ENCODE measurements around the gene R3HDM1. TPM values are rescaled to one million over a fixed set of nuclear protein-coding genes. Genes with fewer than 3 reads are reported as not detected.
A peak's percentile ranks its signal among the peaks of the same experiment; 100 is the strongest.

Gene R3HDM1
- total RNA-seq, 1 donor from 2014 or later, result 65.8 TPM

GRCh38 chr2:135728064-135728743, 196.9 kb downstream of the R3HDM1 start:
- Mint-ChIP-seq H3K9me3 (no peaks in the 10 kb centered on the region), H3K4me1 (no peaks in the 10 kb centered on the region), H3K36me3 (ENCODE audit: low read depth) (peaks cover 21% of the 10 kb centered on the region), H3K4me3 (no peak overlapping the region), H3K27me3 (no peaks in the 10 kb centered on the region), H3K27ac (no peak overlapping the region)
- DNase-seq, result no peak
- intact Hi-C loops (cut with micrococcal nuclease), result no loop called here

GRCh38 chr2:135732561-135732960, 201.3 kb downstream of the R3HDM1 start:
- Mint-ChIP-seq H3K4me3 (no peak overlapping the region), H3K36me3 (ENCODE audit: low read depth) (no peaks in the 10 kb centered on the region), H3K27ac (no peak overlapping the region), H3K27me3 (no peaks in the 10 kb centered on the region), H3K4me1 (no peaks in the 10 kb centered on the region), H3K9me3 (peaks cover 3% of the 10 kb centered on the region)
- DNase-seq, result no peak
- intact Hi-C loops (cut with micrococcal nuclease), result no loop called here

GRCh38 chr2:135733045-135733444, 201.8 kb downstream of the R3HDM1 start:
- H3K27me3 Mint-ChIP-seq, result no peaks in the 10 kb centered on the region
- intact Hi-C loops (cut with micrococcal nuclease), result no loop called here
- no peak for DNase-seq
- H3K27ac Mint-ChIP-seq, result no peak overlapping the region
- no peaks in the 10 kb centered on the region for H3K36me3 Mint-ChIP-seq (ENCODE audit: low read depth)
- no peak overlapping the region for H3K4me3 Mint-ChIP-seq
- peaks cover 3% of the 10 kb centered on the region for H3K9me3 Mint-ChIP-seq
- H3K4me1 Mint-ChIP-seq, result no peaks in the 10 kb centered on the region

GRCh38 chr2:135736546-135736945, 205.3 kb downstream of the R3HDM1 start:
- H3K27ac Mint-ChIP-seq, result no peak overlapping the region
- no peak for DNase-seq
- H3K4me3 Mint-ChIP-seq, result no peak overlapping the region
- peaks cover 7% of the 10 kb centered on the region for H3K9me3 Mint-ChIP-seq
- intact Hi-C loops (cut with micrococcal nuclease), result no loop called here
- H3K36me3 Mint-ChIP-seq (ENCODE audit: low read depth), result no peaks in the 10 kb centered on the region
- H3K4me1 Mint-ChIP-seq, result peaks cover 3% of the 10 kb centered on the region
- no peaks in the 10 kb centered on the region for H3K27me3 Mint-ChIP-seq

GRCh38 chr2:135740206-135740605, 208.9 kb downstream of the R3HDM1 start:
- DNase-seq, result no peak
- no peak overlapping the region for H3K4me3 Mint-ChIP-seq
- no peak overlapping the region for H3K27ac Mint-ChIP-seq
- intact Hi-C loops (cut with micrococcal nuclease), result loop anchor here (5.0 kb wide), 2 partner anchors 78 to 642 kb away; no protein-coding TSS in a partner anchor
- peaks cover 25% of the 10 kb centered on the region for H3K4me1 Mint-ChIP-seq
- no peaks in the 10 kb centered on the region for H3K27me3 Mint-ChIP-seq
- H3K36me3 Mint-ChIP-seq (ENCODE audit: low read depth), result peaks cover 11% of the 10 kb centered on the region
- peaks cover 7% of the 10 kb centered on the region for H3K9me3 Mint-ChIP-seq

- DNase-seq, result no peak
- no peak overlapping the region for H3K27ac Mint-ChIP-seq
- peaks cover 29% of the 10 kb centered on the region for H3K4me1 Mint-ChIP-seq
- peak overlapping the region; percentile 99 for H3K4me3 Mint-ChIP-seq
- no peaks in the 10 kb centered on the region for H3K27me3 Mint-ChIP-seq
- H3K36me3 Mint-ChIP-seq (ENCODE audit: low read depth), result peaks cover 15% of the 10 kb centered on the region
- intact Hi-C loops (cut with micrococcal nuclease), result loop anchor here (1.0 to 5.0 kb wide), 9 partner anchors 56 to 823 kb away; partner anchors contain the start of genes CCNT2, DARS1, MCM6 and R3HDM1
- H3K9me3 Mint-ChIP-seq, result peaks cover 7% of the 10 kb centered on the region
Observed at GRCh38 chr2:135741043-135741394, 209.7 kb downstream of the R3HDM1 start.

- H3K27me3 Mint-ChIP-seq, result no peaks in the 10 kb centered on the region
- peak within 1 kb of the TSS; percentile 99 for H3K4me3 Mint-ChIP-seq
- H3K27ac Mint-ChIP-seq, result peak within 1 kb of the TSS; percentile 100
- H3K9me3 Mint-ChIP-seq, result peaks cover 7% of the 10 kb centered on the region
- peak; percentile 96 for DNase-seq
- intact Hi-C loops (cut with micrococcal nuclease), result loop anchor here (1.0 to 5.0 kb wide), 9 partner anchors 56 to 823 kb away; partner anchors contain the start of genes CCNT2, DARS1, MCM6 and R3HDM1
- peaks cover 21% of the 10 kb centered on the region for H3K36me3 Mint-ChIP-seq (ENCODE audit: low read depth)
- H3K4me1 Mint-ChIP-seq, result peaks cover 36% of the 10 kb centered on the region
Observed at GRCh38 chr2:135741395-135742324, 210.4 kb downstream of the R3HDM1 start, which contains the start of gene UBXN4. TSS of gene UBXN4 (plus strand) at chr2:135741855. CDS start at chr2:135741930, 75 bp downstream.

- DNase-seq, result peak; percentile 84
- H3K36me3 Mint-ChIP-seq (ENCODE audit: low read depth), result peaks cover 24% of the 10 kb centered on the region
- peak overlapping the region; percentile 100 for H3K27ac Mint-ChIP-seq
Observed at GRCh38 chr2:135742325-135742757, 211.1 kb downstream of the R3HDM1 start.

GRCh38 chr2:135743860-135744259, 212.6 kb downstream of the R3HDM1 start:
- no peaks in the 10 kb centered on the region for H3K27me3 Mint-ChIP-seq
- intact Hi-C loops (cut with micrococcal nuclease), result loop anchor here (5.0 kb wide), 2 partner anchors 82 to 638 kb away; no protein-coding TSS in a partner anchor
- peaks cover 32% of the 10 kb centered on the region for H3K36me3 Mint-ChIP-seq (ENCODE audit: low read depth)
- peaks cover 38% of the 10 kb centered on the region for H3K4me1 Mint-ChIP-seq
- H3K27ac Mint-ChIP-seq, result peak overlapping the region; percentile 46
- H3K4me3 Mint-ChIP-seq, result peak overlapping the region; percentile 71
- no peak for DNase-seq
- H3K9me3 Mint-ChIP-seq, result peaks cover 4% of the 10 kb centered on the region

More at GRCh38 chr2:135742325-135742757, 211.1 kb downstream of the R3HDM1 start:
- Mint-ChIP-seq H3K4me3 (peak overlapping the region; percentile 99), H3K4me1 (peaks cover 38% of the 10 kb centered on the region), H3K9me3 (peaks cover 4% of the 10 kb centered on the region), H3K27me3 (no peaks in the 10 kb centered on the region)
- intact Hi-C loops (cut with micrococcal nuclease), result loop anchor here (5.0 kb wide), 2 partner anchors 80 to 640 kb away; no protein-coding TSS in a partner anchor

GRCh38 chr2:135744760-135745314, 213.6 kb downstream of the R3HDM1 start:
- Mint-ChIP-seq H3K27me3 (no peaks in the 10 kb centered on the region), H3K9me3 (peaks cover 4% of the 10 kb centered on the region), H3K4me3 (peak overlapping the region; percentile 71), H3K27ac (no peak overlapping the region), H3K4me1 (peaks cover 41% of the 10 kb centered on the region), H3K36me3 (ENCODE audit: low read depth) (peaks cover 40% of the 10 kb centered on the region)
- intact Hi-C loops (cut with micrococcal nuclease), result loop anchor here (5.0 kb wide), 2 partner anchors 83 to 637 kb away; no protein-coding TSS in a partner anchor
- DNase-seq, result peak; percentile 64

GRCh38 chr2:135745545-135745944, 214.3 kb downstream of the R3HDM1 start:
- no peak overlapping the region for H3K4me3 Mint-ChIP-seq
- peaks cover 44% of the 10 kb centered on the region for H3K36me3 Mint-ChIP-seq (ENCODE audit: low read depth)
- no peak overlapping the region for H3K27ac Mint-ChIP-seq
- intact Hi-C loops (cut with micrococcal nuclease), result no loop called here
- H3K9me3 Mint-ChIP-seq, result peaks cover 4% of the 10 kb centered on the region
- DNase-seq, result no peak
- peaks cover 42% of the 10 kb centered on the region for H3K4me1 Mint-ChIP-seq
- H3K27me3 Mint-ChIP-seq, result no peaks in the 10 kb centered on the region

GRCh38 chr2:135755573-135755972, 224.3 kb downstream of the R3HDM1 start:
- H3K4me3 Mint-ChIP-seq, result no peak overlapping the region
- H3K9me3 Mint-ChIP-seq, result peaks cover 9% of the 10 kb centered on the region
- intact Hi-C loops (cut with micrococcal nuclease), result no loop called here
- no peaks in the 10 kb centered on the region for H3K27me3 Mint-ChIP-seq
- H3K36me3 Mint-ChIP-seq (ENCODE audit: low read depth), result peaks cover 72% of the 10 kb centered on the region
- DNase-seq, result no peak
- H3K4me1 Mint-ChIP-seq, result peaks cover 2% of the 10 kb centered on the region
- no peak overlapping the region for H3K27ac Mint-ChIP-seq

GRCh38 chr2:135756692-135757091, 225.4 kb downstream of the R3HDM1 start:
- no peak for DNase-seq
- Mint-ChIP-seq H3K4me3 (no peak overlapping the region), H3K36me3 (ENCODE audit: low read depth) (peaks cover 75% of the 10 kb centered on the region), H3K27ac (no peak overlapping the region), H3K9me3 (peaks cover 9% of the 10 kb centered on the region), H3K27me3 (no peaks in the 10 kb centered on the region), H3K4me1 (peaks cover 2% of the 10 kb centered on the region)
- intact Hi-C loops (cut with micrococcal nuclease), result no loop called here
